A673 (cell line): ENCODE data around the gene ANO3.

ENCODE experiments used
- CTCF ChIP-seq: fragments of 300-800, 200-600 bp; sonication (generic); conservative IDR thresholded peaks from 2 replicates; pipeline ENCODE4 v1.5.1; 2017; ENCODE audit warnings: low read depth, mild to moderate bottlenecking, antibody characterized with exemption, low read length, moderate library complexity, mixed read lengths
- EZH2 ChIP-seq: fragments of 200-600 bp; sonication (generic); IDR thresholded peaks from 2 replicates; pipeline ENCODE4 v1.6.1; 2017; ENCODE audit warnings: borderline replicate concordance, low read depth, mild to moderate bottlenecking, mixed read lengths, antibody characterized with exemption, low read length; ENCODE audit not compliant: poor library complexity, severe bottlenecking

DNA sequence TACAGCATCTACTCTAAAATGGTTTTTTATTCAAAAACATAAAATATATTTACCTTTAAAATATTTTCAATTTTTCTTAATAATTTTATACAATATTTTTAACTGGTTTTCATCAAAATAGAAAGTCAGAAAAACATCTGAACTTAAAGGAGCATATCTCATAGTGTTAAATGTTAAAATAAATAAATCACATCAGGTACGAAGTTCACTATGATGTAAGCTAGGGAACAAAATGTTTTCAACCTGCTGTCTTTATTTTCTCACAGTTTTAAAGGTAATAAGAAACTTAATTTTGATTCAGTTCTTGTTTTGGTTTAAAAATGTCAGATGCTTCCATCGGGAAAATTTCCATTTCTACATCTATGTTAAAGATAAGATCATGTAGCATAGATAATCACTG lies 142.5 kb downstream of the ANO3 start:
- TF ChIP-seq EZH2 (no peak), CTCF (no peak)
